Astrocyte of the spinal cord (primary cell): ENCODE results near the gene MGAT4C.

ENCODE experiments used
- DNase-seq: peaks from one replicate; pipeline ENCODE4 v3.0.0; 2011; ENCODE audit warnings: low read depth, low spot score
- H3K4me3 ChIP-seq: 2 replicates; pipeline ENCODE4 v1.5.1; 2011; ENCODE audit warnings: low read depth, mild to moderate bottlenecking, low read length, moderate library complexity
- CTCF ChIP-seq: IDR thresholded peaks from 2 replicates; pipeline ENCODE4 v1.5.1; 2012; ENCODE audit warnings: low read depth, mild to moderate bottlenecking, low read length, inconsistent platforms
- in situ Hi-C: cut with HindIII; loops from 2 replicates; pipeline ENCODE4 v1.10.0; 2017; ENCODE audit warnings: low sequenced_read_pairs

The MGAT4C gene

GRCh38 chr12:85949253-85949652 is 306.9 kb downstream of the MGAT4C start:
- H3K4me3 ChIP-seq: no peak overlapping the region
- in situ Hi-C loops: no loop called here
- DNase-seq: no peak
- no peak for TF ChIP-seq CTCF

DNA sequence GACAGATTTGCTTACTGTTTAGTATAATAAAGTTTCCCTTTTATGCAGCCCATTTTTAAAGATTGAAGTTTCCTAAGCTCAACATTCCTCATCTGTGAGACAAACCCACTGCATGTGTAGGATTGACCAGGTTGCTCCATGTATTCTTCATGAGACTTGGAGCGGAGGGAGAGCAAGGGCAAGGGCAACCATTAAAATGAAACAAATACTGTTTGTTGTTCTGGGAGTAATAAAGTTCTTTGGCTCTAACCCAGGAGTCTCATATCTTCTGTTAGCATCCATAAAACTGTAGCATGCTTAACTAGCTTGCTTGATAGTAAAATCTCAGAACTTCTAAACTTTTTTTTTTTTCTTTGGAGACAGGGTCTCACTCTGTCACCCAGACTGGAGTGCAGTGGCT is 307.9 kb downstream of the MGAT4C start:
- in situ Hi-C loops: no loop called here
- no peak for DNase-seq
- TF ChIP-seq CTCF: no peak
- H3K4me3 ChIP-seq: no peak overlapping the region

DNA sequence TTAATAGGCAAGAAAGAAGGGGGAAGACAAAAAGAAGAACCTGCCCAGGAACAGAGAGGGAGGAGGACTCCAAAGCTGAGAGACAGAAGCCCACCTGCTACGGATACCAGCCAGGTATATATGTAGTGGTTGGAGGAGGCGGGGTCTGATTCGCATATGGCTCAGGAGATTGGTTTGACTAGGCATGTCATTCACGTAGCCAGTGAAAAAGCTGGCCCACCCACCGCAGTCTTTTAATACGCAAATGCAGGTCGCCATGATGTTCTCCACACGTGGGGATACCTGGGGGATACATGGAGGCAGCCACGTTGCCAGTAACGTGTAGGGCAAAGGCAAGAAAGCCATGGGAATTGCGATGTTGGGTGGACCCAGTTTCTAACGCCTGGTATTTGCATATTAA is 308.9 kb downstream of the MGAT4C start:
- no peak for TF ChIP-seq CTCF
- no peak overlapping the region for H3K4me3 ChIP-seq
- in situ Hi-C loops: no loop called here
- no peak for DNase-seq

- TF ChIP-seq CTCF: no peak
- DNase-seq: no peak
- in situ Hi-C loops: no loop called here
- H3K4me3 ChIP-seq: no peak overlapping the region
These were observed 309.8 kb downstream of the MGAT4C start for GRCh38 chr12:85946375-85946774.

DNA sequence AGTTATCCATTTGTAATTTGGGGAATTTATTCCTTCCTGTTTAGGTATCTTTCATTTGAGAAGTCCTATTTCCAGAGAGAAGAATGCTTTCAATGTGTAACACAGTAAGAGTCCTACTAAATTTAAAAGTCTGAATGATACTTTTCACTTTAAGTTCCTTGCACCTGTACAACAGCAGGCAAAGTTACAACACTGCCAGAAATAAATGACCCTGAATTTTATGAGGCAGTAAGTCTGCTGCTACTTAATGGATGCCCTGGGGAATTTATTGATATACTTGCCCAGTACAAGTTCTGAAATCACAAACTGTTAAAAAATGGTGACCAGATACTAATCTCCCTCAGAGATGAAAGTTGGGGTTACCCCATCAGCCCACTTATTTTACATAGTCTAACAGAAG is 329.0 kb downstream of the MGAT4C start:
- in situ Hi-C loops: no loop called here
- TF ChIP-seq CTCF: no peak
- no peak for DNase-seq
- H3K4me3 ChIP-seq: no peak overlapping the region

DNA sequence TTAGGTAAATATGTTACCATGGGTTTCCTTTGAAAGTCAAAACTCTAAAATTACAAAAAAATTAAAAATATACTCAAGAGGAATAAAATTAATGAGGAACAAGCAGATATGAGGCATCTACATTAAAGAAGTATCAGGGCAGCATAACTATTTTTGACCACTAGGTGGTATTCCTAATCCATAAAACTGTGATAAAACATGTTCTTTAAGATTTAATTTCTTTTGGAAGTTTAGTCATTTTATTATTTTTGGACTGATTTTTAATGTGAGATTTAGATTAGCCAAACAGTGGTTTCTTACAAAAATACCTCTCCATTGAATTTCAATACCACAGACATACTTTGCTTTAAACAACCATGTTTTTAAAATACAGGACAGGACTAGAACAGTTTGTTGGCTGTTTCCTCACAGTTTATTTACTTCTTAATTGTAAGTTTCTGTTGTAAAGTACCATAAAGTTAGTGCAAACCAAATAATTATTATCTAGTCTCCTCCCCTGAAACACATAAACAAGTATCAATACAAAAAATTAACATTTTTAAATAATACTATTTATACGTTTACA is 332.3 kb downstream of the MGAT4C start:
- H3K4me3 ChIP-seq: no peak overlapping the region
- TF ChIP-seq CTCF: peak; percentile 61
- DNase-seq: peak; percentile 75
- in situ Hi-C loops: no loop called here
